Erythroblast (primary cell): ENCODE data around the gene TUBB2B.

Experiments used
- GATA1 ChIP-seq: IDR thresholded peaks from 2 replicates; pipeline ENCODE4 v1.6.1; 2011; ENCODE audit warnings: low read depth, mild to moderate bottlenecking, control low read depth, low read length, moderate library complexity
- POLR2A ChIP-seq: IDR thresholded peaks from 2 replicates; pipeline ENCODE4 v1.6.1; 2011; ENCODE audit warnings: mild to moderate bottlenecking, low read length

DNA sequence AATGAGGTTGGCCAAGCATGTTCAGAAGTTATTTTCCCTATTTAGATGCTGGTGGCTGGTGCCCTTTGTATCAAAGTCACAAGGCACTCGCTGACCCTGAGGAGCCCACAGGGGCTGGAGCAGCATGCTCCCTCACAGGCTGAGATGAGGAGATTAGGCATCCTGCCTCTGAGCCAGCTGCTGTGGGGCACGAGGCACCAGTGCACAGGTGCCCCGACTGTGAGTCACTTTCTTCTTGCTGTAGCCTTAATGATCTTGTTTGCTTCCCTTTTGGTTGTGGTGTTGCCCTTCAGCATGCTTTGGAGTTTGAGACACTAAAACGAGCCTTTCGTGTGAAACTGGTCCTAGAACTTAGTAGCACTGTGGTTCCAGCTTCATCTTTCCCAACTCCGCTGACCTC lies 35.6 kb upstream of the TUBB2B start:
- TF ChIP-seq POLR2A (no peak), GATA1 (no peak)
